ENCODE measurements around the gene DNHD1. TPM values are rescaled to one million over a fixed set of nuclear protein-coding genes. Genes with fewer than 3 reads are reported as not detected.

The DNHD1 gene, protein sequence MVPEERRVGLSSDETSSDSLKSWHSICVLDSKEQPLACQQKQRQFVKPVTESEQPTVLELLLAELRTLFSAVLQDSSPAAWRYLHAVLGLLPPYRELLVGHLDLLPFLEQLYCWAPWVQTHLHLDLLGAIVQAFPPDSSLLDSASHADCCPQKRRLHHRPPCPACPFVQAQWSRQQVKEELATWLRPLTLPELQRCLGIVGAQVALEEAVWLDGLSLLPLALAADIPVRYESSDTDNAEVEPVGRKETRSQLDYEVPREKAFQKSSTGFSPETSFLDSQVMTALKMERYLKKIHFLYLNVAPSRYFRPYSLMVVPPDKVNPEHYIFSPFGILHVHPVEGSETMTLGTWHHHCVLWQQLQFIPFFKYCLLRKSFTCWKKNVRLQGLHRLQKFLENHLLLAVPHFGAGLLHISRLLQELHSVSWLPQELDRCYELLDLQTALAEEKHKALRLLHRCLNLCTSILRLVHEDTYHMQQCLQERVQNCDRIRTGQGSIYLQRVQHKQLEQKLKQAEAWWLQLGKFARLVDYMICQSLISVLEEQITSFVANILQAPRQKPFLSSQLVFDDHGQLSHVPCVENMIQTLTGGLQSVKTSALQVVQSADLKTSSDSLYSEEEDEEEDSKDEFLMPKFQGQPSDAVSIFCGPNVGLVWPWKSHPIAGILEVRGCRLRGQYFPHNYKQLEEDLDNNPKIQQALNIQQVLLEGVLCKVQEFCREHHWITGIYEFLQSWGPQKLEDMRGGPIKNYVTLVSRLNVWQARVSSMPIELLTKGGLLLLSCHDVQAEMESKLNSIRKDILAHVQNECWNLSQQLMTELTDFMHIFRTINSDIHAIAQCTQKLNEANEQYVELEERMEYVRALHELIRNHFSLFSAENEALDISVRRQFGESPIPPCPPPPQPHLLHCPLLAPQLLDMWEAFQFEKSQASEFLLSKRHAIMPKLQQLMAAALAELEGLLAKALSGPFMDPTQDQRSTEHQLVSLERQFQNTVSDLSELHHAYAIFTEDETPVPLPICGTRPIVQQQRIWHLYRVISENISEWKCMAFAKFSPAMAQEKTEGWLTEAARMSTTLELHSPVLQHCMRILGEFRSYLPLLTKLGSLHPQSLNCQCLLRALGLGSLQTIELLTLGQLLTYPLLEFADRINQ (N-terminal part only)
- total RNA-seq: 2.3 TPM

- no peaks in the 10 kb centered on the region for H3K9me3 ChIP-seq
- intact Hi-C loops (cut with DNase I): no loop called here
- peaks cover 0 to 12% of the 10 kb centered on the region in 2 donors for H3K36me3 ChIP-seq
- peaks cover 3 to 6% of the 10 kb centered on the region in 2 donors for H3K4me1 ChIP-seq
- no peak for DNase-seq (ENCODE audit: low spot score in 2 of 2)
- peak within 1 kb of the TSS in 1 of 2 donors; percentile 41 for H3K4me3 ChIP-seq
- TF ChIP-seq CTCF (IDR thresholded peaks at IDR 0.05): no peak
- no peaks in the 10 kb centered on the region for H3K27me3 ChIP-seq
- H3K27ac ChIP-seq: peak within 1 kb of the TSS in 1 of 2 donors; percentile 61
Observed at GRCh38 chr11:6497069-6497839, at the start of gene DNHD1. Gene DNHD1 (plus strand): TSS chr11:6497280. CDS start chr11:6498216, 936 bp downstream.

DNA sequence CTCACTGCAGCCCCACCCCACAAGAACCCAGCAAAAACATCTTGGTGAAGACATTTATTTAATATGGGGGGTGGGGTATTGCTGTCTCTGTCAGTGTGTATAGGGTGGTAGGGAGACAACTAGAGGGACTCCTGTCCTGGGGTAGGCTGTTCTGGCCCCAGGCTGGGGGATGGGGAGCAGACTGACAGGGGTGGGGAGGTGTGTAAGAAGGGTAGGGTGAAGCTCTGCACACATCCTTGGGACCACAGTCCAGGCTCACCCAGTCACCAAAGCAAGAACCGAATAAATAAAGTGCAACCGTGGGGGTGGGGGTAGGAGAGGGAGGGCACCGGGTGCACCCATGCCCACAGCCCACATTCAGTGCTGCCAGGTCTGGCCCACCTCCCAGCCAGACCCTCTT is 48.5 kb upstream of the DNHD1 start:
- peaks cover 9 to 14% of the 10 kb centered on the region in 2 donors for H3K4me1 ChIP-seq
- no peaks in the 10 kb centered on the region for H3K9me3 ChIP-seq
- intact Hi-C loops (cut with DNase I): no loop called here
- peaks cover 38 to 55% of the 10 kb centered on the region in 2 donors for H3K36me3 ChIP-seq
- TF ChIP-seq CTCF (IDR thresholded peaks at IDR 0.05): no peak
- DNase-seq (ENCODE audit: low spot score in 2 of 2): no peak
- no peaks in the 10 kb centered on the region for H3K27me3 ChIP-seq
- no peak overlapping the region for H3K27ac ChIP-seq
- H3K4me3 ChIP-seq: no peak overlapping the region

DNA sequence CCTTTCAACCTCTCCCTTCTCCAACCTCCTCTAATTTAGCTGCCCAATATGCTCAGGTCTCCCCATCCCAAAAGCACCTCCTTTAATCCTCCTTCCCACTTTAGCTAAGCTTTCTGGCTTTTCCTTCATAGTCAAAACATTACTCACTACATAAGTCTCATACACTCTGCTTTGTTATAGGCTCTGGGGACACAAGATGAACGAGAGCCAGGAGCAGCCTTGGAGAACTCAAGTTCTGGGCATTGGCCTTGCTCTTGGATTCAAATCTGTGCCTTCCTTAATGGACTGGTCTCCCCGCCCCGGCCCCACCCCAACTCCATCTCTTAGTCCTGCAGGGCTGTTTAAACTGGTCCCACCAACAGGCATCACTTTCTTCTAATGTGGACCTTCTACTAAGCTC is 44.9 kb upstream of the DNHD1 start:
- H3K36me3 ChIP-seq: peaks cover 70 to 92% of the 10 kb centered on the region in 2 donors
- peak overlapping the region; percentile 71 for H3K27ac ChIP-seq
- intact Hi-C loops (cut with DNase I): no loop called here
- H3K4me3 ChIP-seq: no peak overlapping the region
- no peak for TF ChIP-seq CTCF (IDR thresholded peaks at IDR 0.05)
- no peak for DNase-seq (ENCODE audit: low spot score in 2 of 2)
- no peaks in the 10 kb centered on the region for H3K27me3 ChIP-seq
- H3K4me1 ChIP-seq: peaks cover 9 to 14% of the 10 kb centered on the region in 2 donors
- H3K9me3 ChIP-seq: no peaks in the 10 kb centered on the region

GRCh38 chr11:6453152-6453551 is 43.9 kb upstream of the DNHD1 start:
- no peaks in the 10 kb centered on the region for H3K27me3 ChIP-seq
- intact Hi-C loops (cut with DNase I): no loop called here
- H3K4me3 ChIP-seq: no peak overlapping the region
- peak overlapping the region in 1 of 2 donors; percentile 71 for H3K27ac ChIP-seq
- no peaks in the 10 kb centered on the region for H3K9me3 ChIP-seq
- peaks cover 72 to 94% of the 10 kb centered on the region in 2 donors for H3K36me3 ChIP-seq
- DNase-seq (ENCODE audit: low spot score in 2 of 2): no peak
- peaks cover 9 to 14% of the 10 kb centered on the region in 2 donors for H3K4me1 ChIP-seq
- no peak for TF ChIP-seq CTCF (IDR thresholded peaks at IDR 0.05)

DNA sequence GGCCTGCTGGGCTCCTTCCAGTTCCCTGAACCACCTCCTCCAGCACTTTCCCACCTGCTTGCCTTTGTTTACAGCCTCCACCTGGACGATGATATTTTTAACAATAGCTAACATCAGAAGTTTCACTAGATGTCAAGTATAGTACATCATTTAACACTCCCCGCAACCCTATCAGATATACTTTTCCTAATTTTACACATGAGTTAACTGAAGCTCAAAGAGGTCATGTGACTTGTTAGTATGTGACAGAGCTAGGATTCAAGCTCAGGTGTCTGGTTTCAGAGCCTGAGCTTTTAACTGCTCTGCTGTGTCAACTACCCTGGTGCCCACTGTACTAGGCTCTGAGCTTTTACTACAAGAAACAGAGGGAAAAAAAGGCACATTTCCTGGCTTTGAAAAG is 42.0 kb upstream of the DNHD1 start:
- H3K36me3 ChIP-seq: peaks cover 62 to 94% of the 10 kb centered on the region in 2 donors
- H3K9me3 ChIP-seq: no peaks in the 10 kb centered on the region
- DNase-seq (ENCODE audit: low spot score in 2 of 2): no peak
- peaks cover 9 to 14% of the 10 kb centered on the region in 2 donors for H3K4me1 ChIP-seq
- TF ChIP-seq CTCF (IDR thresholded peaks at IDR 0.05): no peak
- no peak overlapping the region for H3K27ac ChIP-seq
- H3K27me3 ChIP-seq: no peaks in the 10 kb centered on the region
- H3K4me3 ChIP-seq: no peak overlapping the region
- intact Hi-C loops (cut with DNase I): no loop called here

All from ascending aorta (tissue), 2 donors.